HG03439 (cell line): ENCODE results near the gene RNF157.

Experiments used
- ATAC-seq: cut with Tn5 transposase; IDR thresholded peaks from one replicate; pipeline ENCODE4 v1.9.1; 2021; ENCODE audit warnings: mild to moderate bottlenecking, moderate library complexity; ENCODE audit not compliant: unreplicated experiment

RNF157 gene

DNA sequence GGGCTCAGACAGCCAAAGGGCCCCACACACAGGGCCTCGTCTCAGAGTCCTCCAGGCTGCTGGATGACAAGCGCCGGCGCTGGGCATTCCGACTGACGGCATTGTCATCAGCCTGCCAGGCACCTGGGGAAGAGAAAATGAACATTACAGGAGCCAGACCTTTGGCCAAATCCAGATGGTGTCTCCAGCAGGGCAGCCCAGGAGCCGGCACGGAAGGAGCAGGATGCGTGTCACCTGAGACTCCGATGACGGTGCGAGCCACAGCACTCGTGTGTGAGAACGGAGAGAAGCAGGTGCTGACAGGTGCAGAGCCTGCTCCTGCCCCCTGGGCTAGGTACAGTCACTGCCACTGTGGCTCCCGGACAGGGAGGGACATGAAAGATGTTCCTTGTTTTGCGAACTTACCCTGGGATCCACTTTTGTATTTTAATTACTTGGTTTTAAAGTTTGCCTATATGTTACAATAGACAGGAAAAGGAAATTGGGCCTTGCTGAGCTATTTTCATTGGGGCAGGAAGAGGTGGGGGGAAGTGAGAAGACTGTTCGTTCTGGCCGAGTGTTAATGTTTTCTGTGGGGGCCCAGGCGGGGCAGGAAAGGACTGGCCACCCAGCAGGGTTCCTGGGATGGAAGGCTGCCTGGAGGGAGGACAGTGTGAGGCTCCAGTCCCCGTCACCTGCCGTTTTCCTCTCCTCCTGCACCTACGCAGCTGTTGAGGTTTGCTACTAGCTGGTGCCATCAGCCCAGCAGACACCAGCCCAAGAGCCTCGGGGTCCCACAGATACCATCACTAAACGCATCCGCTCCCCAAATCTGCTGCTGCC lies 94.9 kb downstream of the RNF157 start:
- ATAC-seq: no peak

DNA sequence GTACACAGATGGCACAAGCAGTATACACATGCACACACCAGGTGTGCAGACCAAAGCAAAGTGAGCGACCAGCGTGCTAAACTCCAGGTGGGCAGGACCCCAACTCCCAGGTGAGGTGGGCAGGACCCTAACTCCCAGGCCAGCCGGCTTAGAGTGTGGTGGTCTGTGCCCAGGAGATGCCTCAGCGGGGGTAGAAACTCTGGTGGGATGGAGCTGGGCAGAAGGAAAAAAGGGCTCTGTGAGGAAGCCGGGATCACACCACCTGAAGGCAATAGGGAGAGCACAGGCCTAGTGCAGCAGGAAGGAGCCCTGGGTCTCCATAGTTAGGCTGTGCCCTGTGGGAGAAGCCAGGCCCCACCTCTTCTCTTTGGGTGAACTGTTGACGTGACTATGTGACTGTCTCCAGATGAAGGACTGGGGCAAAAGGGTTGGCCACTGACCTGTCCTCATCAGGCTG lies 97.7 kb downstream of the RNF157 start:
- ATAC-seq: no peak

DNA sequence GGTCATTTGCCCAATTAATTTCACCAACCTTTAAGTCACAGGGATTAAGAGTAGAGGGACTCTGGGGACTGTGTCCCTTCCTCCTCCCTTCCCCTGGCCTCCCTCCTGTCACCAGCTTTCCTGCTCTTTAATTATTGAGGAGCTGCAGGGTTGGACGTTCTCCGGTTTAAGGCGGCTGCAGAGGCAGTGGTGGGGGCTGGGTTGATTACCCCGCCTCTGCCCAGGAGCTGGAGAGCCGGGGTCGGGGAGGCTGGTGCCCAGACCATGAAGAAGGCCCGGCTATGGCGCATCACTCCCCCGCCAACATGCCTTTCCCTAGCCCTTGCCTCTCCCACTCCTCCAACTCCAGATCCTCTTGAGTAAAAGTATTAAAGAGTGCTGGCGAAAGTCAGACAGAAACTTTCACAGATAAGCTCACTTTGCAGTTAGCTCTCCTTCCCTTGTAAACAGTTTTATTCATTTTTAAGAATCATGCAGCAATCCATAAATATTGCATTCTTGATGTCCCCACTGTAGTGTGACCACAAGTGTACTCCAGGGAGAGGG lies 98.2 kb downstream of the RNF157 start:
- ATAC-seq: no peak

DNA sequence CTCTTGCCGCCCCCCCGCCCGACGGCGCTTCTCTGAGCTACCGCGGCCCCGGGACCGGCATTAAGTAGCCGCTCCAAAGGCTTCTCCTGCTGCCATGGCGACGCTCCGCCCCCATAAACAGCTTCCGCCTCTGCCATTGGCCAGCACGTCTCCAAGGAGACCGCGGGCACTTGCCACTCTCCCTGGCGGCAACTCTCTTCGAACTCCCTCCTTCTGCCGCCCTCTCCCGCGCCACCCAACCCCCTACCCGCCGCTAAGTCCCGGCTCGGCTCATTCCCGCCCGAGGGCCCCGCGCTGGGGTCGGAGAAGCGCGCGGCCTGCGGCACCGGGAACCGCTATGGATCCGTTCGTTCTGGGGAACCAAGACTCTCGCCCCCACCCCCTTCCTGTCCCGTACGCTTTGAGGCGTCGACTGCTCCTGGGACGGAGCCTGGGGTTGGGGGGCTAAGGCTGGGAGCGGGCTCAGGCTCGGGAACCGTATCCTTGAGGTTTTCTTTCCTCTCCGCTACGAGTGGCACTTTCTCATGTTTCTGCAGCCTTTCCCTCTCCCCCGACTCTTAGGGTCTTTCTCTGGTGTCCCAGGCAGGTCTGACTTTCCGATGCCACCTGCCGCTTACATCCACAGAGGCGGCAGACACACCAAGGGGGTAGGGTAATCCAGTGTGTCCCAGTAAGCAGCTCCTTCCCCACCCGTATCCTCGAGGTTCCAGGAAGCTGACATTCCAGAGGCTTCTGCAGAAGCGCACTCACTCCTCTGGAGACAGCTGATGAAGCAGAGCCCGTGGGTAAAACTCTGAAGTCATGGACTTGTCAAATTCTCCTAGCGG lies 98.9 kb downstream of the RNF157 start, which contains the start of gene FOXJ1:
FOXJ1 (minus strand) TSS at position 34 of the 827 bp plus-strand sequence. CDS start 850 bp downstream, outside the sequence.
- peak; percentile 62 for ATAC-seq

DNA sequence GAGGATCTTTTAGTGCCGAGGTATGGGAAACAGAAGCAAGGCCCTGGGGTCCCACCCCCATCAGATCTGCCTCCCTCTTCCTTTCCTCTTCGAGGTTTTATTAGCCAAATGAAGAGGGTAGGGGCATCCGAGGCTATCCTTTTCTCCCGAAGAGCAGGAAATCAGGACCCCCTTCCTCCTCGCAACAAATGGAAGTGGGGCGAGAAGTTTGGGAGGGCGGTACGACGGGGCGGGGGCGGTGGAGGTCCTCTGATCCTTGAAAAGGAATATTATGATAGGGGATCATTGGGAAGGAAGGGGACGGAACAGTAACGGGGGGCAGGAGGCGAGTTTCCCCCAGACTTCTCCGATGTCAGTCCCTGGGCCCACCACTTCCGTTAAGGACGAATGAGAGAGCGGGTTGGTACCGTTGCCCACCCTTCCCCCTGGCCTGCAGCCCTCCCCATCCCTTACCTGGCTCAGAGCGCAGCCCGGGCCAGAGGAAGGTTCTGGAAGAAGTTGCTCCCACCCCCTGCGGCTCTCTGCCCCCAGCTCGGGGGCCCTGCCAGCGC lies 99.6 kb downstream of the RNF157 start:
- ATAC-seq: no peak

DNA sequence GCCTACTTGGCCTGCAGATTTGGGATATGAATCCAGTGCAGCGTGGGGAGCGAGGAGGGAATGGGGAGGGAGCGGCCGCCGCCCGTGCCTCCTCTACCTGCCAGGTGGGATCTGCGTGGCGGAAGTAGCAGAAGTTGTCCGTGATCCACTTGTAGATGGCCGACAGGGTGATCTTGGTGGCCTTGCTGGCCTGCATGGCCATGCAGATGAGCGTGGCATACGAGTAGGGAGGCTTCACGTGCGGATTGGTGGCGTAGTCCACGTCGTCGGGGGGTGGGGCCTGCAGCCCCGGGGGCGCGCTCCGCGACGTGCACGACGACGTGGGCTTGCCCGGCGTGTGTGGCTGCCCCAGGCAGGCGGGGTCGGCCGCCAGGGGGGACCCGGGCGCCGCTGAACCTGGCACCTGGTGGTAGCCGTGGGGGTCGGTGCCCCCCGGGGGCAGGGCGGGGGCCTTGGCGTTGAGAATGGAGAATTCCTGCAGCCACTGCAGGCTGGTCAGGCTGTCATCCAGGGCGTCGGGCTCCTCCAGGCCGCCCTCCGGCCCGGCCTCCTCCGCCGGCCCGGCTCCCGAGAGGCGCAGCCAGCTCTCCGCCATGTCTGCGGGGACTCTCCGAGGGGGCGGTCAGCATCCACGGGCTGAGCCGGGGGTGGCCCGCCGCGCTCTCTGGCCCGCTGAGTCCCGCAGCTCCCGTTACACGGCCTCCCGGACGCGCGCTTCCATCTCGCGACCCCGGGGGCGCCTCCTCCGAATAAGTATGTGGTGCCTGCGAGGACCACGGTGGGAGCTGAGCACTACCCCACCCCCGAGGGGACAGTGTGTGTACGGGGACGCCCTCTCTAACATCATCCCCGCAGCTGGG lies 100.3 kb downstream of the RNF157 start:
- no peak for ATAC-seq

DNA sequence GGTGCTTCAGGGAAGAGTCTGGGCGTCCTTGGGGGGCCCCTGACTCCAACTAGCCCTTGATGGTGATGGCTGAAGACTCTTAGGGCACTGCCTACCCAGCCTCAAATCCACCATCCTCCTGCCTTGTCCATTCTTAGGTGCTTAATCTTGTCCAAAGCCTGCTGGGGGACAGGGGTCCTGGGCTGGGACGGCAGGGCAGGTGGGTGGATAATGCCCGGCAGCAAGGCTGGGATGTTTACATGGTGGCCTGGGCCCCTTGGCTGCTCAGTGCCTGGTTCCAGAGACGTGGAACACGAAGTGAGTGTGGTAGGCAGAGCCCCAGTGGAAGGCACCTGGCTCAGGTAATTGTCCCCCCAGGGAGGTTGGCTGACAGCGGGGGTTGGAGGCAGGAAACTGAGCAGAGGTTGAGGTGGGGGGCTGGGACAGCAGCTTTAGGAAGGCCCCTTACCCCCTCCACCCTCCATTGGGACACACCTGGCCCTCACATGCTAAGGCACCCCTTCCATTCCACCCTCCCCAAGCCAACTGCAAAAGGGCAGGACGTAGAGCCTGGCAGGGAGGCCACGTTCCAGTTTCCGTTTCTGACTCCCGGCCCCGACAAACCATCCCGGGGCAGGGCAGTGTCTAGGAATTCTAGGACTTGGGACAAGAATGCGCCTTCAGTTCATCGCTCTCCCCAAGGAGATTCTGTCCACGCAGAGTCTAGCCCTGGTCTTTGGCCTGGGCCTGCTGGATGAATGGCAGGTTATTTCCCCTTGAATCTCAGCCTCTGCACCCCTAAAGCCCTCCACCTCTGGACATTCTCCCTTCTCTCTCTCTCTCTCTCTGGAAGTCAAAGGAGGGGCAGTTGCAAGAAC lies 101.2 kb downstream of the RNF157 start:
- ATAC-seq: no peak

DNA sequence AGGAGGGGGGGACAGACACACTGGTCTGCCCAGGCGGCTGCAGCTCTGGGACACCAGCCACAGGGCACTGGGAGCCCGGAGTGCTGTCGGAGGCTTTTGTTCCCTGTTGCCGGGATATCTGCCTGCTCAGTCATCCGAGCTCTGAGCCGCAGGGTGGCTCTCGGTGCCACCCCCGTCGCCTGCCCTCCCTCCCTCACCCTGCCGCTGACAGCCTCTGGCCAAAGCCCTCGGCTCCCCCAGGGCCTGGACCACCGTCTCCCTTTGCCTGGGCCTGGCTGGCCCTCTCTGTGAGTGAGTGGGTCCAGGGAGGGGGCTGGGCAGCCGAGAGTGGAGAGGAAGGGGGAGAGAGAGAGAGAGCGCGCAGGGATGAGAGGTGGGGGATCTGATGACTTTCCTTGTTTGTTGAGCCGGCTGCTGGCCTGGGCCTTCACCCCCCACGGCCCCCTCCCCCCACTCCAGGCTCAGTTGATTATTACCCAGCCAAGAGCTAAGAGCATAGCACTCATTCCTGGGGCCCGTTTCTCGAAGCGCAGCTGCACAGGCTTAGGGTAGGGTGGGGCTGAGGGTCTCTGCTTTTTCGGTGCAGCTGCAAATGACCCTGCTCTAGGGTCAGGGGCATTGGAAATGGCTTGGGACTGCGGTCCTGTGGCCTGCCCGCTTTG lies 101.9 kb downstream of the RNF157 start:
- ATAC-seq: no peak

DNA sequence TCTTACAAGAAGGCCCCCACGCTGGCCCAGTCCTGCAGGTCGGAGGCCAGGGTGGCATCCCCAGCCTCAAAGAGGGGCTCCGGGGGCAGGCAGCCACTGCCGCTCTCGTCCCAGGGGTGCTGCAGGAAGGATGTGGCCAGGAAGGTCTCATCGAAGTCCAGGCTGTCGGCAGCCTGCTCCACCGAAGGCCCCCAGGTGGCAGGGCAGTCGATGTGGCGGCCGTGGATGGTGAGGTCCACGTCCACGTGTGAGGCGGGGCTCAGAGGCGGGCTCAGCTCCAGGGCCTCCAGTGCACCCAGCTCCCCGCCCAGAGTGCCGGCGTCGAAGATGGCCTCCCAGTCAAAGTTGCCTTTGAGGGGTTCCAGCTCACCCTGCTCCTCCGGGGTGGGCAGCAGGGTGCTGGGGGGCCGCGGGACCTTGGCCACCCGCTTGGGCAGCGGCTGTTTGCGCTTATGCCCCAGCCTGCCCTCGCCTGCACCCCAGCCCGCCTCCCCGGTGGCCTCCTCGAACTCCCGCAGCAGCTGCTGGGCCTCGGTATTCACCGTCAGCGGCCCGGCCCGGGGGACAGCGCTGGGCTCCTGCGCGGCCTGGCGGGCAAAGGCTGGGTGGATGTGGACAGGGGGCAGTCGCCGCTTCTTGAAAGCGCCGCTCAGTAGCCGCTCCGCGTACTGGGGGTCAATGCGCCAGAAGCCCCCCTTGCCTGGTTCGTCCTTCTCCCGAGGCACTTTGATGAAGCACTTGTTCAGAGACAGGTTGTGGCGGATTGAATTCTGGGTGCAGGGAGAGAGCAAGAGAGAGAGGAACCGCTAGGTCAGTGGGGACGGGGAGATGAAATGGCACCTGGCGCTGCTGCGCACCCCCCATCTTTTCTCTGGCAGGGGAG lies 102.7 kb downstream of the RNF157 start:
- ATAC-seq: no peak

DNA sequence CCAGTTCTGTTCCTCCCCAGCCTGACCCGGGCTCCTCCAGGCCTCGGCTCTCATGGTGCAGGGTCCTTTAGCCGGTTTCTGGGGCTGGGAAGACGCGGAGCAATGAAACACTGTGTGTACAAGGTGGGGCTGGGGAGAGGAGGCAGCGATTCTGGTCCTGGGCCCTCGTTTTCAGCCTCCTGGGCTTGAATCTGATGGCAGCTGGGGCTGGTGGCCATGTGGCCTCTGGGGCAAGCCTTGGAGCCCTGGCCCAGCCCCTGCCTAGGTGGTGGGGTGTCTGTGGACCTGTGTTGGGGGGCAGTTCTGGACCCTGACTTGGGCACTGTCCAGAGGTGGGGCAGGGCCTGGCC lies 103.3 kb downstream of the RNF157 start:
- ATAC-seq: no peak

DNA sequence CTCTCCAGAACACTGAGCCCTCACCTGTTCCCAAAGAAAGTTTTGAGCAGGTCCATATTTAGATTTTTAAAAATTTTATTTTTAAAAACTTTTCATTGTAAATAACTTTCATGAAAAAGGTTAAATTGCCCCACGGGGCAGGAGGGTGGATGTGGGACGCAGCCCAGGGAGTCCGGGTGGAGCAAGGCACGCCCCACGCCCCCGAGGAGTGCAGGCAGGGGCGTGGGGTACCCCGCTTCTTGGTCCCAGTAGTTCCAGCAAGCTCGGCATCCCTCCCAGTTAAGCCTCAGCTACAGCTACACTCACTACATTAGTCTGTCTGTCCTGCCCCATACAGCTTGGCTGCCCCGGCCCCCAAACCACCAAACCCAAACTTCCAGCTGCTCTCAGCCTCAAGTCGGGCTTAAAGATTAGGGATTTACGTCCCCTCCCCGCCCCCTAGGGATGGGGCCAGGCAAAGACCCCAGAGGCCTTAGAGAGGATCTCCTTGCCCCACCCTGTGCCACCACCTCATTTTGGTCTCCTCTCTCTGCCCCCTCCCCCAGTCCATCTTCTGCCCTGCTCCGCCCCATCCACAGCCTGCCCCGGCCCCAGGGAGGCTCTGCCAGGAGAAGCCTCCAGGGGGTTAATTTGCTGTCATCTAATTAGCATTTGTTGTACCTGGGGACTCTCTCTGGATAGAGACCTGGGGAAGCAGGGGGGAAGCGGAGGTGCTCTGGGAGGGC lies 103.9 kb downstream of the RNF157 start:
- no peak for ATAC-seq

DNA sequence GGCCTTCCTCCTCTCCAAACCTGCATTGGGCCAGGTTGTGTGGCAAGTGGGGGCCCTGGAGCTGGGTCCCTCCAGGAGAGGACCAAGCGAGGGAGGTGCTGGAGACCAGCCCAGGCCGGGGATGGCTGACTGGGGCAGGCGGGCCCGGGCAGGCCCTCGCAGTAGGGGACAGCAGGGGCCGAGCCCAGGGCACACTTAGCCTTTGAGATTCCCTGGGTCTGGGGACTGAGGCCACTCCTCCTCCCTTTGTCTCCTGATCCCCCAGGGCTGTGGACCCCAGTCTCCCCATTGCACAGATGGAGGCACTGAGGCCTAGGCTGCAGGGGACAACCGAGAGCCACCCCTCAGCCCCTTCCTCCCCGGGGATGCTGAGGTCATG lies 104.5 kb downstream of the RNF157 start:
- ATAC-seq: no peak

DNA sequence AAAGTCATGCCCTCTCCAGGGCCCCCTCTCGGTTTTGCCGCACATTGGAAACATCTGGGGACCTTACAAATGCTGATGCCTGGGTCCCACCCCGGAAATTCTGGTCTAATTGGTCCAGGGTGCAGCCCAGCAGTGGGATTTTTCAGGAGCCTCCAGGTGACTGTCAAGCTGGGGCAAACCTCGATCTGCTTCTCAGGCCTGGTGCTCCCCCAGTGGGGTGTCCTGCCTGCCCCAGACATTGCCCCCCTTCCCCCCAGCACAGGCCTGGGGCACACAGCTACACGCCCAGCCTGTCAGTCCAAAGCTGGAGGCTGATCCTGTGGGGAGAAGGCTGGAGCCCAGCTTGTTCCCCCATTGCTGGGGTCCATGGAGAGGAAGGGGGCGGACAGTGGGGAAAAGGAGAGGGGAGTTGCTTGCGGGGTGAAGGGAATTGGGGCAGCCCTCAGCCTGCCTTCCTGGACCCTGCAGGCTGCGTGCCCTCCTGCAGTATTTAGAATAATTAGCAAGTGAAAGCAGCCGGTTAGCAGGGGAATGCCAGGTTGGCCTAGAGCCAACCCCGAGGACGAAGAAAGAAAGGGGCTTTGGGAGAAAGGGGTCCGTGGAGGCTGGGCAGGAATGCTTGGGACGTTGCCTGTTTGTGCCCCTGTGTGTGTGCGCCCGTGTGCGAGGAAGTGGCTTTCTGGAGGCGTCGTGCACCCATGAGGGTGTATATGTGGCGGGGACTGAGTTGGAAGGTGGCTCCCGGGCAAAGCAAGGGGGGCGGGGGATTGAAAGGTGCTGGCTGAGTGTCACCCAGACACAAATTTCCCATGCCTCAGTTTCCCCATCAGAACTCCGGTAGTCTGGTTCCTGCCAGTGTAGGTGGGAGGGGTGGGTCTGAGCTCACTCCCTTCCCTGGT lies 105.1 kb downstream of the RNF157 start:
- ATAC-seq: no peak

DNA sequence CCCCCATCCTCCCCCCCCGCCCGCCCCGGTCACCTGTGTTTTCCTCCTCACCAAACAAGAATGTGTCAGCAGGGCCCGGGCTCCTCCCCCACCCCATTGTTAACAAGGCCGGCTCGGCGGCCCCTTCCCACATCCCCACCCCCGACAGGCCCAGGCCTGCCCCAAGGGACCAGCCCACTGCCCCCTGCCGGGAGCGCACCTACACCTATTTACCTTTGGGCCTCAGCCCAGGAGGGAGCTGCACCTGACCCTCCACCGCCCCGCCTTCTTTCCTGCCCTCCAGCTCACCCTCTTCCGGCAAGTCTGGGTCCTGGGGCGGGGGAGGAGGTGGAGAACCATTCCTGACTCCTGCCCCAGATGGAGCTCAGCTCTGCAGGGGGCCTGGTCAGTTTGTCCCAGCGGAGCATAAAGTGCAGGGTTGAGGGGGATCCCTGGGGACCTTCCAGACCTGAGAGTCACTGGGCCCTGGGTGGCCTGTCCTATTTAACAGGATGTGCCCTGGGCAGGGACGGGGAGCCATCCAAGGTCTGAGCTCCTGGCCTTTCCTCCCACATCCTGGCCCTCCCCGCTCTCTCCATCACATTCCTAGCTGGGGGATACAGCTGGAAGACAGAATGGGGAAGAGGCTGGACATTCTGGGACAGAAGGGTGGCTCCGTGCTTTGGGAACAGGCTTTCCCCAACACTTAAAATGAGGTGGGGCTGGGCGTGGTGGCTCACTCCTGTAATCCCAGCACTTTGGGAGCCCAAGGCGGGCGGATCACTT lies 107.5 kb downstream of the RNF157 start:
- ATAC-seq: no peak

DNA sequence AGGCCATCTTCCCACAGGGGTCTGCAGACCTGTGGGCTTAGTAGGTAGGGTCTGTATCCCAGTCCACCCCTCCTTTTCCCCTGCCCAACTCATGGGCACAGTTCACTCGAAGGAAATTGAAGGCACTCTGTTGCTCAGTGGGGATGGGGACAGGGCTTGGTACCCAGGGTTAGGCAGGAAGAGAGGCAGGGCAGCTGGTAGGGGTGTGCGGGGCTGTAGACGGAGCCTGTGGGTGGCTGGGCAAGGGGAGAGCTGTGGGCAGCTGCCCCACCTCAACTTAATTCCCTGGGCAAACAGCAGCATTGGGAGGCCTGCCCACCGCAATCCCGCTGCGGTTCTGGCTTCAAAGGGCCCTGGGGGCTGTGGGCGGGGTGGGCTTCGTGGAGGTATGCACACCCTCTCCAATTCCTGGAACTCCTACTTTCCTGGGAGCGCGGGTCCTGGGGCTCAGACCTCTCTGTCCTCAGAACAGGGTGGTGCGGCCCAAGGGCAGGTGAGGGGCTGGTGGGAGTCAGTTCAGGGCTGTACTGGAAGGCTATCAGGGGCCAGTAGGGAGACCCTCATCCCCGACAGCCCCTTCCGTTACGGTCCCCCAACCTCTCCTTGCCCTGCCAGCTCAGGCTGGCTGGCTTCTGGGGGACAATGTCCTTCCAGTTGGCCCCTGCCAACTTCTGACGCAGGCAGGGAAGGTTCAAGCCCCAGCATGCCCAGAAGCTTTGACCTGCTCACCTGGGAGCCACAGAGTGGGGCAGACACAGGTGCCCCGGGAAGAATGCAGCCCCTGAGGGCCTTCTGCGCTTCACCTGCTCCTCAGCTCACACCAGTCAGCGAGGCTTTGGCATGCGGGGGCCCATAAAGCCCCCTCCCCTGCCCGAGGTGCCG lies 108.4 kb downstream of the RNF157 start:
- no peak for ATAC-seq
